ENCODE measurements around the gene TIE1.

The TIE1 gene

GRCh38 chr1:43293896-43294760, 6.7 kb upstream of the TIE1 start:
- DNase-seq = no peak

GRCh38 chr1:43294761-43295160, 6.0 kb upstream of the TIE1 start:
- DNase-seq = no peak

- no peak for DNase-seq
Observed at GRCh38 chr1:43296207-43296606, 4.6 kb upstream of the TIE1 start.

GRCh38 chr1:43298055-43298454, 2.7 kb upstream of the TIE1 start:
- DNase-seq = no peak

GRCh38 chr1:43299101-43299500, 1.7 kb upstream of the TIE1 start:
- no peak for DNase-seq

GRCh38 chr1:43302201-43302600, 1.4 kb downstream of the TIE1 start:
- DNase-seq = no peak

- DNase-seq = no peak
Observed at GRCh38 chr1:43302721-43303470, 2.1 kb downstream of the TIE1 start.

- no peak for DNase-seq
Observed at GRCh38 chr1:43303471-43304313, 2.9 kb downstream of the TIE1 start.

GRCh38 chr1:43304314-43304681, 3.5 kb downstream of the TIE1 start:
- DNase-seq = peak; percentile 61

- no peak for DNase-seq
Observed at GRCh38 chr1:43304771-43305300, 4.1 kb downstream of the TIE1 start.

- DNase-seq = no peak
Observed at GRCh38 chr1:43305461-43305860, 4.7 kb downstream of the TIE1 start.

GRCh38 chr1:43305926-43306687, 5.3 kb downstream of the TIE1 start:
- DNase-seq = no peak

GRCh38 chr1:43306688-43307457, 6.1 kb downstream of the TIE1 start:
- no peak for DNase-seq

- no peak for DNase-seq
Observed at GRCh38 chr1:43307458-43308158, 6.8 kb downstream of the TIE1 start.

- no peak for DNase-seq
Observed at GRCh38 chr1:43308635-43309404, 8.0 kb downstream of the TIE1 start.

GRCh38 chr1:43309405-43310025, 8.7 kb downstream of the TIE1 start:
- DNase-seq = no peak

- no peak for DNase-seq
Observed at GRCh38 chr1:43311521-43311920, 10.7 kb downstream of the TIE1 start.

GRCh38 chr1:43312212-43312623, 11.4 kb downstream of the TIE1 start:
- no peak for DNase-seq

Measured in left hindlimb (tissue), 1 donor.